Forelimb muscle (tissue), 1 donor: ENCODE results near the gene ROMO1. TPM values are rescaled to one million over a fixed set of nuclear protein-coding genes. Genes with fewer than 3 reads are reported as not detected.
A peak's percentile ranks its signal among the peaks of the same experiment; 100 is the strongest.

Experiments used
- DNase-seq: peaks from one replicate; pipeline ENCODE4 v3.0.0-alpha.2; 2013; ENCODE audit warnings: low read depth
- polyA plus RNA-seq: library from polyadenylated mRNA; unstranded; fragments of 120-200 nt; gene quantifications from one replicate; pipeline ENCODE4 v1.2.1, GENCODE V29; 2013; ENCODE audit not compliant: insufficient read length

ROMO1 gene
- 78.5 TPM for polyA plus RNA-seq

- DNase-seq = peak; percentile 43
These were observed at the start of gene ROMO1, which contains the start of gene NFS1 for GRCh38 chr20:35699127-35699956. TSS of gene ROMO1 (plus strand) at chr20:35699405. CDS start at chr20:35699633, 228 bp downstream. TSS of gene NFS1 (minus strand) at chr20:35699352. CDS start at chr20:35699288, 64 bp downstream.

GRCh38 chr20:35650632-35651031, 48.6 kb upstream of the ROMO1 start:
- no peak for DNase-seq

GRCh38 chr20:35651958-35652357, 47.2 kb upstream of the ROMO1 start:
- no peak for DNase-seq

GRCh38 chr20:35652641-35653429, 46.4 kb upstream of the ROMO1 start:
- DNase-seq = no peak

GRCh38 chr20:35653430-35653734, 45.8 kb upstream of the ROMO1 start:
- DNase-seq = no peak

GRCh38 chr20:35653893-35654292, 45.3 kb upstream of the ROMO1 start:
- DNase-seq = no peak

GRCh38 chr20:35654415-35654814, 44.8 kb upstream of the ROMO1 start:
- no peak for DNase-seq

- DNase-seq = no peak
These were observed 41.9 kb upstream of the ROMO1 start for GRCh38 chr20:35657271-35657670.

- no peak for DNase-seq
These were observed 38.9 kb upstream of the ROMO1 start for GRCh38 chr20:35660122-35660937.

- DNase-seq = no peak
These were observed 38.2 kb upstream of the ROMO1 start for GRCh38 chr20:35661053-35661452.

GRCh38 chr20:35661908-35662307, 37.3 kb upstream of the ROMO1 start:
- no peak for DNase-seq

GRCh38 chr20:35662551-35662950, 36.7 kb upstream of the ROMO1 start:
- no peak for DNase-seq

GRCh38 chr20:35663516-35664465, 35.4 kb upstream of the ROMO1 start:
- DNase-seq = peak; percentile 6

GRCh38 chr20:35664466-35665206, 34.6 kb upstream of the ROMO1 start, which contains the start of the genes CPNE1 and RBM12:
TSS of gene CPNE1 (minus strand) at chr20:35664900. CDS start at chr20:35632923, 31,977 bp downstream.
TSS of gene RBM12 (minus strand) at chr20:35664900. CDS start at chr20:35655322, 9,578 bp downstream.
- peak; percentile 92 for DNase-seq

- DNase-seq = no peak
These were observed 33.3 kb upstream of the ROMO1 start for GRCh38 chr20:35665949-35666288.

- DNase-seq = no peak
These were observed 30.0 kb upstream of the ROMO1 start for GRCh38 chr20:35669221-35669620.

GRCh38 chr20:35669681-35670080, 29.5 kb upstream of the ROMO1 start:
- DNase-seq = no peak

- no peak for DNase-seq
These were observed 25.3 kb upstream of the ROMO1 start for GRCh38 chr20:35673884-35674283.

- no peak for DNase-seq
These were observed 24.3 kb upstream of the ROMO1 start for GRCh38 chr20:35674921-35675320.
